H1 (cell line): Measurements from ENCODE around the gene PGD. TPM values are rescaled to one million over a fixed set of nuclear protein-coding genes. Genes with fewer than 3 reads are reported as not detected.

Experiments
- CTCF ChIA-PET: fragments of 300-600 bp; sonication (Branson Sonifier 250); formaldehyde crosslinking; loops from one replicate; lab custom pipeline; 2021; ENCODE audit not compliant: partially characterized antibody; lab: Charles Lee
- POLR2A ChIA-PET: fragments of 300-600 bp; sonication (Branson Sonifier 250); formaldehyde crosslinking; loops from one replicate; lab custom pipeline; 2021; ENCODE audit warnings: inconsistent platforms; ENCODE audit not compliant: partially characterized antibody; lab: Charles Lee
- DNase-seq, 2 experiments: peaks; one replicate each; pipeline versions ENCODE4 v3.0.0 to v3.0.0-alpha.2; 2010 to 2022; ENCODE audit warnings: low spot score in 2 of 2, low read depth in 1 of 2, mixed read lengths in 1 of 2
- FAIRE-seq: peaks from 2 replicates; lab custom pipeline; 2011; peaks lifted over from hg19 to GRCh38; lab: Jason Lieb, UNC
- H2AFZ ChIP-seq: 2 replicates; pipeline ENCODE4 v1.8.1; 2012; ENCODE audit warnings: low read length, inconsistent platforms
- H2AK5ac ChIP-seq: 2 replicates; pipeline ENCODE4 v1.6.1; 2013; ENCODE audit warnings: low read depth, low read length
- H2BK120ac ChIP-seq: replicated peaks from 2 replicates; pipeline ENCODE3; 2013; ENCODE audit warnings: low read depth, low read length, inconsistent platforms
- H2BK12ac ChIP-seq: 2 replicates; pipeline ENCODE4 v1.6.1; 2013; ENCODE audit warnings: low read depth, low read length
- H2BK15ac ChIP-seq: 2 replicates; pipeline ENCODE4 v1.6.1; 2013; ENCODE audit warnings: low read length
- H2BK20ac ChIP-seq: 2 replicates; pipeline ENCODE4 v1.6.1; 2013; ENCODE audit warnings: low read length
- H2BK5ac ChIP-seq: 2 replicates; pipeline ENCODE4 v1.6.1; 2013; ENCODE audit warnings: low read depth, low read length
- H3K14ac ChIP-seq: 2 replicates; pipeline ENCODE4 v1.6.1; 2013; ENCODE audit warnings: inconsistent platforms; ENCODE audit not compliant: insufficient read length
- H3K18ac ChIP-seq: 2 replicates; pipeline ENCODE4 v1.6.1; 2013; ENCODE audit warnings: low read length; ENCODE audit errors: extremely low read depth
- H3K23ac ChIP-seq: 2 replicates; pipeline ENCODE4 v1.6.1; 2013; ENCODE audit warnings: inconsistent platforms; ENCODE audit not compliant: insufficient read length
- H3K23me2 ChIP-seq: 2 replicates; pipeline ENCODE4 v1.6.1; 2013; ENCODE audit warnings: low read depth, low read length
- H3K27ac ChIP-seq: 2 replicates; pipeline ENCODE4 v1.6.1; 2011; ENCODE audit warnings: low read depth, low read length, inconsistent platforms
- H3K27me3 ChIP-seq, 4 experiments: replicated peaks in 1 of 4; 1 replicate in 1 of 4; 2 replicates in 3 of 4; pipeline versions ENCODE4 v1.6.1 to v1.8.1; 2011 to 2013; ENCODE audit warnings: low read length in 3 of 4, mild to moderate bottlenecking in 3 of 4, inconsistent platforms in 2 of 4, mixed read lengths in 2 of 4, moderate library complexity in 1 of 4; ENCODE audit not compliant: control insufficient read depth in 3 of 4, insufficient read depth in 3 of 4; ENCODE audit errors: extremely low read depth in 1 of 4
- H3K36me3 ChIP-seq, 4 experiments: 2 replicates each; pipeline versions ENCODE4 v1.6.1 to v1.8.1; 2011 to 2013; ENCODE audit warnings: mild to moderate bottlenecking in 4 of 4, low read length in 3 of 4, moderate library complexity in 2 of 4, control low read depth in 1 of 4, inconsistent platforms in 1 of 4; ENCODE audit not compliant: insufficient read depth in 4 of 4, control insufficient read depth in 2 of 4
- H3K4ac ChIP-seq: replicated peaks from 2 replicates; pipeline ENCODE3; 2013; ENCODE audit warnings: low read length, low read depth, mixed read lengths, inconsistent platforms; ENCODE audit not compliant: insufficient read length
- H3K4me1 ChIP-seq, 4 experiments: replicated peaks in 1 of 4; 1 replicate in 1 of 4; 2 replicates in 3 of 4; pipeline versions ENCODE4 v1.6.1 to v1.8.1; 2011 to 2013; ENCODE audit warnings: low read length in 3 of 4, inconsistent platforms in 2 of 4, mixed read lengths in 1 of 4; ENCODE audit not compliant: insufficient read depth in 4 of 4, control insufficient read depth in 3 of 4
- H3K4me2 ChIP-seq, 2 experiments: 2 replicates each; pipeline versions ENCODE4 v1.6.1 to v1.8.1; 2011 to 2013; ENCODE audit warnings: low read depth in 2 of 2, low read length in 2 of 2, control low read depth in 1 of 2, inconsistent platforms in 1 of 2, mild to moderate bottlenecking in 1 of 2; ENCODE audit not compliant: insufficient read depth in 1 of 2
- H3K4me3 ChIP-seq, 4 experiments: fragments of 200-600, 300-600 bp in 1 of 4; sonication (generic), shearing (Covaris generic), sonication (Bioruptor Twin) in 1 of 4; 2 replicates each; pipeline versions ENCODE4 v1.5.1 to v1.8.1; 2011 to 2016; ENCODE audit warnings: low read length in 4 of 4, low read depth in 3 of 4, control low read depth in 2 of 4, inconsistent platforms in 2 of 4, mild to moderate bottlenecking in 2 of 4, mixed read lengths in 1 of 4, moderate library complexity in 1 of 4; ENCODE audit not compliant: insufficient read depth in 2 of 4; ENCODE audit errors: extremely low read depth in 1 of 4
- H3K56ac ChIP-seq: replicated peaks from 2 replicates; pipeline ENCODE3; 2013; ENCODE audit warnings: low read depth, mild to moderate bottlenecking, mixed read lengths, low read length, inconsistent platforms; ENCODE audit not compliant: insufficient read length
- H3K79me1 ChIP-seq: 2 replicates; pipeline ENCODE4 v1.6.1; 2013; ENCODE audit warnings: low read depth, low read length, control low read depth
- H3K79me2 ChIP-seq, 2 experiments: 2 replicates each; pipeline versions ENCODE4 v1.6.1 to v1.8.1; 2012 to 2013; ENCODE audit warnings: low read length in 2 of 2, mild to moderate bottlenecking in 2 of 2, inconsistent platforms in 1 of 2; ENCODE audit not compliant: insufficient read depth in 2 of 2, control insufficient read depth in 1 of 2
- H3K9ac ChIP-seq, 4 experiments: replicated peaks in 1 of 4; 1 replicate in 1 of 4; 2 replicates in 3 of 4; pipeline versions ENCODE4 v1.6.1 to v1.8.1; 2011 to 2013; ENCODE audit warnings: low read depth in 3 of 4, low read length in 3 of 4, control low read depth in 2 of 4, mild to moderate bottlenecking in 2 of 4, moderate library complexity in 2 of 4, inconsistent platforms in 1 of 4; ENCODE audit errors: extremely low read depth in 1 of 4
- H3K9me3 ChIP-seq, 2 experiments: 2 replicates each; pipeline versions ENCODE4 v1.6.1 to v1.8.1; 2012 to 2013; ENCODE audit warnings: mild to moderate bottlenecking in 2 of 2, moderate library complexity in 2 of 2, control low read depth in 1 of 2, inconsistent platforms in 1 of 2, low read depth in 1 of 2, low read length in 1 of 2, mixed read lengths in 1 of 2; ENCODE audit not compliant: insufficient read depth in 2 of 2
- H4K20me1 ChIP-seq, 2 experiments: replicated peaks in 1 of 2; 2 replicates each; pipeline versions ENCODE3 to v1.8.1; 2011 to 2013; ENCODE audit warnings: inconsistent platforms in 2 of 2, low read length in 2 of 2, mild to moderate bottlenecking in 1 of 2; ENCODE audit not compliant: insufficient read depth in 2 of 2, control insufficient read depth in 1 of 2
- H4K5ac ChIP-seq: 2 replicates; pipeline ENCODE4 v1.6.1; 2013; ENCODE audit warnings: low read length, low read depth, mixed read lengths, inconsistent platforms; ENCODE audit not compliant: insufficient read length
- H4K8ac ChIP-seq: 2 replicates; pipeline ENCODE4 v1.8.0; 2013; ENCODE audit warnings: mild to moderate bottlenecking, moderate library complexity, low read length, inconsistent platforms; ENCODE audit not compliant: insufficient read depth; ENCODE audit errors: extremely low read depth
- H4K91ac ChIP-seq: replicated peaks from 2 replicates; pipeline ENCODE3; 2013; ENCODE audit warnings: low read length, mixed read lengths, inconsistent platforms; ENCODE audit not compliant: insufficient read length
- CREB1 ChIP-seq: IDR thresholded peaks from 2 replicates; pipeline ENCODE4 v1.6.1; 2012; ENCODE audit warnings: inconsistent platforms
- EGR1 ChIP-seq: IDR thresholded peaks from 2 replicates; pipeline ENCODE4 v1.6.1; 2011; ENCODE audit warnings: low read depth, low read length, borderline replicate concordance
- EZH2 ChIP-seq: fragments of 200-600 bp; sonication (generic); IDR thresholded peaks from 2 replicates; pipeline ENCODE4 v1.7.1; 2012; ENCODE audit warnings: low read depth, mild to moderate bottlenecking, moderate library complexity, low read length, inconsistent platforms; ENCODE audit not compliant: severe bottlenecking
- GABPA ChIP-seq: IDR thresholded peaks from 2 replicates; pipeline ENCODE4 v1.6.1; 2011; ENCODE audit warnings: mild to moderate bottlenecking, low read length, moderate library complexity, borderline replicate concordance; ENCODE audit not compliant: insufficient read depth
- GTF2F1 ChIP-seq: IDR thresholded peaks from 2 replicates; pipeline ENCODE4 v1.6.1; 2012; ENCODE audit warnings: low read depth, low read length, improper control_type of control experiment, borderline replicate concordance
- HDAC2 ChIP-seq, 2 experiments: fragments of 300-600 bp in 1 of 2; sonication (generic) in 1 of 2; IDR thresholded peaks; 2 replicates each; pipeline ENCODE4 v1.6.1; 2011 to 2012; ENCODE audit warnings: low read depth in 2 of 2, low read length in 2 of 2, mild to moderate bottlenecking in 2 of 2, moderate library complexity in 2 of 2, borderline replicate concordance in 1 of 2, inconsistent platforms in 1 of 2
- KDM4A ChIP-seq: IDR thresholded peaks from one replicate; pipeline ENCODE4 v1.7.1; 2012; ENCODE audit warnings: low read depth, mild to moderate bottlenecking, moderate library complexity, low read length, inconsistent platforms; ENCODE audit not compliant: severe bottlenecking
- POU5F1 ChIP-seq: IDR thresholded peaks from 2 replicates; pipeline ENCODE4 v1.6.1; 2011; ENCODE audit warnings: low read depth, mild to moderate bottlenecking, low read length, moderate library complexity
- SP4 ChIP-seq: IDR thresholded peaks from 2 replicates; pipeline ENCODE4 v1.6.1; 2012; ENCODE audit warnings: low read length, inconsistent platforms
- SRF ChIP-seq: IDR thresholded peaks from 2 replicates; pipeline ENCODE4 v1.6.1; 2011; ENCODE audit warnings: mild to moderate bottlenecking, low read depth, low read length, moderate library complexity
- SUZ12 ChIP-seq: fragments of 200-600 bp; sonication (generic); IDR thresholded peaks from 2 replicates; pipeline ENCODE4 v1.6.1; 2012; ENCODE audit warnings: mild to moderate bottlenecking, inconsistent platforms, low read length, moderate library complexity, mixed read lengths
- TAF7 ChIP-seq: optimal IDR thresholded peaks from 2 replicates; pipeline ENCODE3; 2011; ENCODE audit warnings: low read depth, mild to moderate bottlenecking, inconsistent platforms, low read length, moderate library complexity, borderline replicate concordance
- TCF12 ChIP-seq: IDR thresholded peaks from 2 replicates; pipeline ENCODE4 v1.6.1; 2011; ENCODE audit warnings: low read depth, mild to moderate bottlenecking, low read length
- TEAD4 ChIP-seq: IDR thresholded peaks from 2 replicates; pipeline ENCODE4 v1.6.1; 2012; ENCODE audit warnings: low read depth, low read length, inconsistent platforms, mixed read lengths
- WGBS, 2 experiments: shearing (Covaris generic) in 1 of 2; methylation state at CpG; one replicate each; pipeline versions ENCODE4 v1.1.6 to v1.1.7; 2013 to 2015; ENCODE audit warnings: low lambda C conversion rate in 2 of 2, mixed read lengths in 2 of 2, inconsistent platforms in 1 of 2, low coverage in 1 of 2, missing lambda C conversion rate in 1 of 2; ENCODE audit not compliant: insufficient replicate concordance in 2 of 2, insufficient coverage in 1 of 2, insufficient read length in 1 of 2; ENCODE audit errors: extremely low coverage in 1 of 2, missing lambda C conversion rate in 1 of 2; 5-methylcytosine and 5-hydroxymethylcytosine counted together
- polyA plus RNA-seq, 7 experiments: library from polyadenylated mRNA; depleted of rRNA in 3 of 7; stranded (reverse) in 5 of 7; unstranded in 2 of 7; fragments of >200 nt in 5 of 7; fragments of 200-250 nt in 2 of 7; gene quantifications; 1 replicate in 5 of 7; 2 replicates in 1 of 7; 4 replicates in 1 of 7; pipeline versions ENCODE4 v1.2.1 to v1.2.3, GENCODE V29; 2011 to 2013; ENCODE audit warnings: missing spikeins in 2 of 7, mixed read lengths in 2 of 7
- total RNA-seq: library from RNA; stranded (reverse); fragmentation: NEBNext Ultra II Directional; extraction: Animal tissue kit (Norgen Biotek cat#: 25700); gene quantifications from 2 replicates; pipeline ENCODE4 v1.2.1, GENCODE V29; 2021

PGD gene
- total and polyA plus RNA-seq, 2 of the 8 experiments (the other 6 are each of a cell fraction or from before 2014, with no cell fraction given), result 191 to 331 TPM

- Histone ChIP-seq H3K56ac (no peak overlapping the region), H3K14ac (no peak overlapping the region), H3K9me3 (no peaks in the 10 kb centered on the region), H4K8ac (no peak overlapping the region), H2AK5ac (no peak overlapping the region), H2AFZ (no peak overlapping the region), H2BK15ac (no peak overlapping the region), H4K5ac (no peak overlapping the region), H3K23ac (no peak overlapping the region), H4K91ac (no peak overlapping the region), H3K9ac (no peak overlapping the region), H3K36me3 (peaks cover 0 to 5% (median 0%) of the 10 kb centered on the region in 4 experiments; a peak in 1 of 8 replicates), H2BK120ac (no peak overlapping the region), H2BK20ac (no peak overlapping the region), H4K20me1 (no peaks in the 10 kb centered on the region), H2BK12ac (no peak overlapping the region), H3K4ac (no peak overlapping the region), H3K79me2 (no peaks in the 10 kb centered on the region), H3K27me3 (no peaks in the 10 kb centered on the region), H3K18ac (no peak overlapping the region), H3K4me1 (no peaks in the 10 kb centered on the region), H3K4me3 (no peak overlapping the region), H3K27ac (no peak overlapping the region), H2BK5ac (no peak overlapping the region), H3K4me2 (no peak overlapping the region), H3K79me1 (no peaks in the 10 kb centered on the region; the same call in 1 of the 2 replicates), H3K23me2 (no peaks in the 10 kb centered on the region; the same call in 1 of the 2 replicates)
- CTCF ChIA-PET, result interaction anchor here (0.6 to 3.2 kb wide), 4 partner anchors 8 to 1357 kb away, joined by 3 to 12 read pairs (median 4); partner anchors contain the start of gene CENPS
- POLR2A ChIA-PET, result interaction anchor here (1.1 to 2.1 kb wide), 2 partner anchors 14 to 17 kb away, joined by 3 to 9 read pairs; no protein-coding TSS in a partner anchor
- FAIRE-seq, result no peak
- no peak for DNase-seq
- WGBS, 2 experiments, result 89% methylated on average over 7 of the region's 7 CpGs; no CpG with 5 or more reads in 1 of the 2 experiments
- no peak for TF ChIP-seq TCF12
- no peak for TF ChIP-seq SRF
- TF ChIP-seq EGR1, result no peak
- TF ChIP-seq CREB1, result no peak
- TF ChIP-seq KDM4A, result no peak
- no peak for TF ChIP-seq EZH2
- no peak for TF ChIP-seq HDAC2 (IDR thresholded peaks at IDR 0.05; ENCODE audit: borderline replicate concordance in 1 of 2, low read depth in 2 of 2, low read length in 2 of 2)
- TF ChIP-seq GABPA, result no peak
- TF ChIP-seq SUZ12, result no peak
- TF ChIP-seq TAF7, result no peak
- TF ChIP-seq GTF2F1, result no peak
- TF ChIP-seq POU5F1, result no peak
- TF ChIP-seq SP4, result no peak
- no peak for TF ChIP-seq TEAD4
Observed at GRCh38 chr1:10438677-10439163, 39.9 kb downstream of the PGD start.
